Ishikawa (cell line): Measurements from ENCODE around the gene MMP24.

Experiments
- CEBPB ChIP-seq: IDR thresholded peaks from 2 replicates; pipeline ENCODE4 v1.6.1; 2012
- EGR1 ChIP-seq: IDR thresholded peaks from 2 replicates; pipeline ENCODE4 v1.6.1; 2012
- EP300 ChIP-seq: IDR thresholded peaks from 2 replicates; pipeline ENCODE4 v1.6.1; 2012; ENCODE audit warnings: borderline replicate concordance
- NFIC ChIP-seq: IDR thresholded peaks from 2 replicates; pipeline ENCODE4 v1.6.1; 2012
- RAD21 ChIP-seq: IDR thresholded peaks from 2 replicates; pipeline ENCODE4 v1.6.1; 2012; ENCODE audit warnings: low read depth
- REST ChIP-seq: IDR thresholded peaks from 2 replicates; pipeline ENCODE4 v1.6.1; 2012; ENCODE audit warnings: low read depth, mild to moderate bottlenecking
- TAF1 ChIP-seq: IDR thresholded peaks from 2 replicates; pipeline ENCODE4 v1.6.1; 2012; ENCODE audit warnings: low read depth, mild to moderate bottlenecking
- TEAD4 ChIP-seq: IDR thresholded peaks from 2 replicates; pipeline ENCODE4 v1.6.1; 2012
- USF1 ChIP-seq: IDR thresholded peaks from 2 replicates; pipeline ENCODE4 v1.6.1; 2012
- TF ChIP-seq, protein P1 (sequence below): IDR thresholded peaks from 2 replicates; pipeline ENCODE4 v1.6.1; 2012

GRCh38 chr20:35300469-35301262 is 74.2 kb downstream of the MMP24 start:
- TF ChIP-seq EGR1 = no peak
- TF ChIP-seq TAF1 = no peak
- no peak for TF ChIP-seq NFIC
- no peak for TF ChIP-seq USF1
- TF ChIP-seq TEAD4 = no peak
- TF ChIP-seq, protein P1, sequence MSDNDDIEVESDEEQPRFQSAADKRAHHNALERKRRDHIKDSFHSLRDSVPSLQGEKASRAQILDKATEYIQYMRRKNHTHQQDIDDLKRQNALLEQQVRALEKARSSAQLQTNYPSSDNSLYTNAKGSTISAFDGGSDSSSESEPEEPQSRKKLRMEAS = no peak
- no peak for TF ChIP-seq RAD21
- no peak for TF ChIP-seq CEBPB
- no peak for TF ChIP-seq REST
- TF ChIP-seq EP300 = no peak
